ENCODE measurements around the gene CLCA2. TPM values are rescaled to one million over a fixed set of nuclear protein-coding genes. Genes with fewer than 3 reads are reported as not detected.

CLCA2 gene
- total RNA-seq = under 0.01 TPM in 1 of 2 replicates, not detected in the other

- no peak for DNase-seq (ENCODE audit: low read depth in 2 of 2)
Observed at GRCh38 chr1:86423873-86424272, at the start of gene CLCA2. TSS of gene CLCA2 (plus strand) at chr1:86424171. CDS start at chr1:86424248, 77 bp downstream.

- no peak for DNase-seq (ENCODE audit: low read depth in 2 of 2)
Observed at GRCh38 chr1:86375688-86376087, 48.3 kb upstream of the CLCA2 start.

- DNase-seq (ENCODE audit: low read depth in 2 of 2) = no peak
Observed at GRCh38 chr1:86377341-86377740, 46.6 kb upstream of the CLCA2 start.

GRCh38 chr1:86378813-86379212, 45.2 kb upstream of the CLCA2 start:
- DNase-seq (ENCODE audit: low read depth in 2 of 2) = no peak

GRCh38 chr1:86380257-86380861, 43.6 kb upstream of the CLCA2 start:
- DNase-seq (ENCODE audit: low read depth in 2 of 2) = peak; percentile 85 to 88

GRCh38 chr1:86381223-86381622, 42.7 kb upstream of the CLCA2 start:
- no peak for DNase-seq (ENCODE audit: low read depth in 2 of 2)

- DNase-seq (ENCODE audit: low read depth in 2 of 2) = peak; percentile 56 to 64
Observed at GRCh38 chr1:86382878-86383277, 41.1 kb upstream of the CLCA2 start.

GRCh38 chr1:86387916-86388627, 35.9 kb upstream of the CLCA2 start:
- no peak for DNase-seq (ENCODE audit: low read depth in 2 of 2)

- DNase-seq (ENCODE audit: low read depth in 2 of 2) = no peak
Observed at GRCh38 chr1:86388777-86389176, 35.2 kb upstream of the CLCA2 start.

- DNase-seq (ENCODE audit: low read depth in 2 of 2) = no peak
Observed at GRCh38 chr1:86389307-86389706, 34.7 kb upstream of the CLCA2 start.

- DNase-seq (ENCODE audit: low read depth in 2 of 2) = peak in 1 of 2 donors; percentile 80
Observed at GRCh38 chr1:86394416-86394815, 29.6 kb upstream of the CLCA2 start.

GRCh38 chr1:86395751-86396497, 28.0 kb upstream of the CLCA2 start, which contains the start of gene ODF2L:
TSS of gene ODF2L (minus strand) at chr1:86396323. CDS start at chr1:86387027, 9,296 bp downstream.
- DNase-seq (ENCODE audit: low read depth in 2 of 2) = peak; percentile 66 to 89

GRCh38 chr1:86396498-86396890, 27.5 kb upstream of the CLCA2 start:
- no peak for DNase-seq (ENCODE audit: low read depth in 2 of 2)

GRCh38 chr1:86409416-86410021, 14.5 kb upstream of the CLCA2 start:
- no peak for DNase-seq (ENCODE audit: low read depth in 2 of 2)

GRCh38 chr1:86410879-86411278, 13.1 kb upstream of the CLCA2 start:
- no peak for DNase-seq (ENCODE audit: low read depth in 2 of 2)

- DNase-seq (ENCODE audit: low read depth in 2 of 2) = no peak
Observed at GRCh38 chr1:86416343-86416742, 7.6 kb upstream of the CLCA2 start.

- DNase-seq (ENCODE audit: low read depth in 2 of 2) = peak in 1 of 2 donors; percentile 38
Observed at GRCh38 chr1:86419277-86419903, 4.6 kb upstream of the CLCA2 start.

GRCh38 chr1:86421601-86422280, 2.2 kb upstream of the CLCA2 start:
- peak in 1 of 2 donors; percentile 26 for DNase-seq (ENCODE audit: low read depth in 2 of 2)

- DNase-seq (ENCODE audit: low read depth in 2 of 2) = no peak
Observed at GRCh38 chr1:86423473-86423872, 498 bp upstream of the CLCA2 start.

- DNase-seq (ENCODE audit: low read depth in 2 of 2) = no peak
Observed at GRCh38 chr1:86429122-86429725, 5.3 kb downstream of the CLCA2 start.
